UCSD-AML1 (cell line): ENCODE results near the gene BCL11A.

Experiments used
- DNase-seq: peaks from one replicate; lab custom pipeline; 2025; ENCODE audit not compliant: unreplicated experiment; lab: John Stamatoyannopoulos, UW

The BCL11A gene

DNA sequence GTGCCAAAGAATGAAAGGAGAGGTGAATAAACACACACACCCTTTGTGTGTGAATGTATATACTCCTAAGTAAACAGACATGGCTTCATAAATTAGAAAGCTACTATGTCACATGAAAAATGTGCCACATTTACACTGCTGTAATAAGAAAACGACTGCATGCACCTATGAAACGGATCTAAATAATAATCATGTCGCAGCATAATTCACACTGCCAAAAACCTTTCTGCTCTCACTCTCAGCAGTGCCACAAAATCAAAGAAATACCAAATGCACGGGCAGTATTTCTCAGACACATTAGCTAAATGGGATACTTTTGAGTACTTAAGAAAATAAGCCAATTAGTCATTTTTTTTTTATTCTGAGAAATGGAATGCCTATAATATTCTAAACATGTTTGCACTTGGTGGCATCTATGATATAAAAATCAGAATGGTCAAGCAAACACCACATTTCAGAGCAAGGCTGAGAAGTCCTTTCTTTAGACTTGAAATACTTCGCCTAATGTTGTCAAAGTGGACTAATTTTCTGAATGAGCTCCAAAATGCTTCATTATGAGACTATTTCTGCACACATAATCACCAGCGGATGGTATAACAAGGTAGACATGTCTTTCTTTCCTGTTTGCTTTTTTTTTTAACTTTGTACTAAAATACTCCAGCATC is 6.6 kb downstream of the BCL11A start:
- DNase-seq, result no peak

DNA sequence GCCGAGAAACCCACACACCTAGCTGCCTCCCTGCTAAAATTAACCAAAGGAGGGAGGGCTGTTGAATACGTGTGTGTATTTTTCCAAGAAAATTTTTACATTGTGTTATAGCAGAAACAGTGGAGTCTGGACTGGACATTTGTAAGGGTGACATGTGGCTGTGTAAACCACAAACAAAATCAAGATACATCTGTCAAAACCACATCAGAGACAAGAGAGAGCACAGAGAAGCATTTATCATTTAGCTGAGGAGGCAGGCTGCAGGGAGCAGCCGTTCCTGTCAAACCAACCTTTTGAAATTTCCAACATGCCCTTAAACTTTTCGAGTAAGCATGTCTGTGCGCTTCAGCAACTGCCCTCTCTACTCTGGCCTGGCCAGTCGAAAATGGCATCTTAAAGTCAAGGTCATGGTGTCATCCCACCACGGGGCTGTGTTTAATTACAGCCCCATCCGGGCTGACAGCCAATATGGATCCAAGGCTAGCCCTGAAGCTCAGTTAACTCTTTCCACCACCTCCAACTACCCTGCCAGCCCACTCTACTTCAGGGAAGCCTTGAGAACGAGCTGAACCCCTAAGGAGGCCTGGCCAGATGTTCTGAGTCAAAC is 8.4 kb downstream of the BCL11A start:
- DNase-seq, result no peak

DNA sequence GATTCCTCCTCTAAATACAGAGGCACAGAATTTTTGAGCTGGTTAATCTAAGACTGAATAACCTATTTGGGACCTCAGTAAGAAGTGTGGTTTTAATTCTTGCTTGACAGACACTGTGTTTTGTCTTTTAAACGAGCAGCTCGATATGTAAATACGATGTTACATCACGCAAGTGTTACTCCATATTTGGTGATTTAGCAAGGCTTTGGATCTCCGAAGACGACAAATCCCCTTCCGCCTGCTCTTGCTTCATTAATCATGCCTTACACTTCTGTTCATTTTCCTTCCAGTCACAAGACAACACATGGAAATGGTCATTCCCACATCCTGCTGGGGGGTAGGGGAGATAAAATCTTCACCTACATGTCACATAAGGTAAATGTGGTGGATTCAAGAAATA is 9.4 kb downstream of the BCL11A start:
- DNase-seq, result no peak

DNA sequence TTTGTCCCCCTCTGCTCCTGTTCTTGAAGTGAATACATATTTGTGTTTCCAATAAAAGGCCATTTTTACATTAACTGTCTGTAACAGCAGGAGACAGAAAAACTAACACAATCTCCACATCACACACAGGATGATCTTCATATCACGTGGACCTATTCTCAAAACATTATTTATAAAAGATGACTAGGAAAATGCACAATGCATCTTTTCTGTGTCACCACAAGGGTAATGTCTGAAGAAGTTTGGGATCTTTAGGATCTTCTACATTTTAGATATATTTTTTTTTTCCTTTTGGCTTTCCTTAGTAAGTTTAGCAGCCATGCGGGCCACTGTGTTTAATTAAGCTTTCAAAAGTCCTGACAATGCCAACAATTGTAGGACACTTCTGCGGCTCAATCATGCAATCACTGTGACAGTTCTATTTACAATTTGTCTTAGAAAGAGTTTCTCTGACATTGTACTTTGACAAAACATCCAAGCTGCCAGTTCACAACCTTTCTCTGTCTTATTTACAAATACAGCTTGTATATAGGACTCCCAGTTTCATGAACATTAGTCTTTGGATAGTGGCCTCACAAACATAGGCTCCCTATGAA is 12.3 kb downstream of the BCL11A start:
- DNase-seq, result no peak

DNA sequence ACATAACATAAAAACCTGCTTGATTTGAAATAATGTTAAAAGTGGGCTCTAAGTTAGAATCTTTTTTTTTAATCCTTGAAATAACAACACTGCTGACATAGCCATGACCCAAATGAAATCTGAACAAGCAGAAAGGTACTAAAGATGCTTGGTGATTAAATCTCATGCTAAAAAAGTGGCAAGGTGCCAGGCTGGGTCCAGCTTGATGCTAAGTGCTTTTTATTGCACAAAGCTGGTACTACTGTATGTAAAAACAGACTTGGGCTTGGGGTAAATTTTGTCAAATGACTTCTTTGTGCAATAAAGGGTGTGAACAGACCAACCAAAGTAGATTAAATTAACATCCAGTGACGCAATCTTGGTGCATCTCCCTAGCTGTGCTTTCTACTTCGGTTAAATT is 13.4 kb downstream of the BCL11A start:
- no peak for DNase-seq

DNA sequence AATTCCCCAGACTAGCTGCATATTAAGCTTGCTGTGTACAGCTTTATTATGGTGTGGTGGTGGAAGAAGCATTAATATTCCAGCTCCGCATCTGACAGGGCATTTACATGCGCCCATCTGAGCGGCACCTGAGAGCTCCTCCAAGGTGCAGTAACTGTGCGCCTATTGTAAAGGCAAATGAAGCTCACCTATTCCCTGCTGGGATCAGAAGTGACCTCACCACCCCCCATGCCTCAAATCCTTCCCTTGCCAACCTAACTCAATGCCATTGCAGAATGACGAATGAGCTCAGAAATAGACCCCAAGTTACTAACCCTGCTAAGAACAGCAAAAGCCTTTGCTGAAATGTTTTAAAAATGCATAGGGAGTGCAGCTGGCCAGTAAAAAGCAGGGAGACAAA is 14.3 kb downstream of the BCL11A start:
- DNase-seq, result no peak

DNA sequence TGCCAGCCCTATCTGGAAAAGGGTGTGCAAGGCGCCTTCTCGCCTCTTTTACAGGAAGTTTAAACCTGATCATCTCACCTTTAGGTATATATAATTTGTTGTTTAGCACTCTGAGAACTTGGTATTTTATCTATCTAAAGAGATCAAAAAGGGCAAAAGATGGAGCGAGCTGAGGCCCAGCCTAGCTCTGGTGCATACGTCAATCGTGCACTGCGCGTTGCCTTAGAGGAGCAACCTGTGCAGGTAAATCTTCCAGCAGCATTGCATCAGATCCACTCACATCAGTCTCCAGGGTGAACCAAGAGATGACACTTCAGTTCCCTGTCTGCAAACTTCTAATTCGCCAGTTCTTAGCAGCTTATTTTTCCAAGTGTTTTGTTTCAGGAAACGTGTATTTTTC is 15.4 kb downstream of the BCL11A start:
- no peak for DNase-seq

DNA sequence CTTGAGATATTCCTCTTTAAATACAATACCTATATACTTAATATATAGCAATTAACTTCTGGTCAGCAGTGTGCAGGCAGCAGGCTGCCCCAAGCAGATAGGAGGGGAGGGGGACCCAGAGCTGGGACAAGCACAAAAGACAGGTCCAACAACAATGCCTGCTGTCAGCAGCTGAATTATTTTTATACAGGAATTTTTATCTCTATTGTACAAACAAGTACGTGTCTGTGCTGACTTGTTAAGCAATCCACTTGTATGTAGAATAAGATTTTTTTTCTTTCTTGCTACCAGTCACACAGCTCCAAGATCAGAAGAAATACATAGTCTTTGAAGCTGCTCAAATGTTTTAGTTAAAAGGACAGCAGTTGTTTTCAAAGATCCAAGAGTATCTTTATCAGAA is 16.7 kb downstream of the BCL11A start:
- DNase-seq, result no peak

DNA sequence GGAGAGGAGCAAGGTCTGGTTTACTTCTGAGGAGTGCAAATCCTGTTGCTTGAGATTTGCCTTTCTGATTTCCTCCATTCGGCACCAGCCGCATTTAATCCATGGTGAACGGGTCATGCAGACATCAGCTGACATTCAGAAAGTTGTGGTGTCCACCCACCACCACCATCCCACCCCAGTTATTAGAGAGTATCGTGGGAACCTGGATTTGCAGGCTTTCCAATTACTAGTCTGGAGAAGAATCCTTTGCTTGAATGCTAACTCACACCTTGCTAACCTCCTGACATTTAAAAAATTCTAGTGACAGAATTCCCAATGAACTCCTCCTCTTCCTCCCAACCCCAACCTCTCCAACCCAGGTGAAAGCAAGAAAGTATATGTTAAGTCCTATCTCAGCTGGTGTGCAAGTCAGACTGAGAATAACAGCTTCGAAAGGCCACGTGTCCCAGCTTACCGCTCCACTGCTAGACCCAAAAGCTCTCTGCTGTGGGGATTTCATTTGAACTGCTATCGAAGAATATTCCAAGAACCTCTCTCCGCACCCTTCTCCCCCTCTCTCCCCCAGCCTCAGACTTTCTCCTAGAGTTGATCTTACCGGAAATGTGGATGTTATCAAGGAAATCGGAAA is 17.7 kb downstream of the BCL11A start:
- DNase-seq, result no peak

DNA sequence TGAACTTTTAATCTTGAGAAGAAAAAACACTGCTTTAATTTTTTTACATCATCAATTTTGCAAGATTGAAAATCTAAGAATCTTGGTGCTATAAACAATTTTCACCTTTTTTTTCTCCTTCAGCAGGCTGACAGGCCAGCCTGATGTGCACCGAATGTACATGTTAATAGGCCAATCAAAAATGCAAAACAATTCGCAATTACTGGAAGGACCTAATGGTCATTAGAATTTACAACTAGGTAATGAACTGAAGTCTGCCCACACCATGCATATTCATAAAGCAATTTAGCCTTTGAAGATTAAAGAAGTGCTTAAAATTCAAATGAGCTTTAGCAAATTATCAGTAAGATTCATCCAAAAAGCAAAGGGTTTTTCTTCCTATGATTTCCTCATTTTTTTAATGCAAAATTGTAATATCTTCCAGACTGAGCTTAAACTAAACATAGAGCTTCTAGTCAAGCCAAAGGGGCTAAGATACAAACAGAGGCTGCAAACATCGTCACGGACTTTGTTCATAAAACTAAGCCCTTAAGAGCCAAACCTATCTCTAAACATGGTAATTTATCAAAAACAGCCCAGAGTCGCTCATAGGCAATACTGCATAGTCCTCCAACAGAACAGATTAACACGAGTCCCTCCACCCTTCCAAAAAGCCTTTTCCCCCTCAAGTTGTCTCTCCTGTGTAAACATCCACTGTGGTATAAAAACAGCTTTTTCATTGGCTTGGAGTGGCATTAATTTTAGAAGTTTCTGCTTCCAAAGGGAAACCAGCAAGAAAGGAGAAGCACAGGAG is 18.4 kb downstream of the BCL11A start:
- no peak for DNase-seq

DNA sequence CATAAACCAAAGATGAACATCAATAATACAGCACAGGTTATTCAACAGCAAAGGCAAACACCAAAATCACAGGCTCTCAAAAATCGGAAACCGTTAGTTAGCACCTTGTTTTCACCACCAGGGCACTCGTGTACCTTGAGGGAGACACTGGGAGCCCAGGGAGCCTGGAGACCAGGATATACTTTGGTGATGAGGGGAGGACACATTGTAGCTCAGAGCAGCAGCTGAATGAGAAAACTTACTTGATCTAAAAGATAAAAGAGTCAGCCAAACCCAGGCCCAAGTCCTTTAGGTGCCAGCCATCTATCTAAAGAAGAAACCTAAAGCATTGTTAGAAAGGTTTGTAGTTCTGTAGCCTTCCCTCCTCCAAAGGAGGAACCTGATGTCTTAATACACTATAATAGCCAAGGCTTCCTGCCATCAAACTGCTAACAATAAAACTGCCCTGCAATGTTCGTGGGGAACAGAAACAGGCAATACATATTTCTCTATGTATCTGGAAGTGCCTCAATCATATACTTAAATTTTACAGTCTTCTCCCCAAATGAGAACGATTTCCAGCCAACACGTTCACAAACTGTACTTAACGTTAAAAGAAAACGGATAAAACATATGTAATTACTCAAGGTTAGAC is 19.3 kb downstream of the BCL11A start:
- DNase-seq, result no peak

DNA sequence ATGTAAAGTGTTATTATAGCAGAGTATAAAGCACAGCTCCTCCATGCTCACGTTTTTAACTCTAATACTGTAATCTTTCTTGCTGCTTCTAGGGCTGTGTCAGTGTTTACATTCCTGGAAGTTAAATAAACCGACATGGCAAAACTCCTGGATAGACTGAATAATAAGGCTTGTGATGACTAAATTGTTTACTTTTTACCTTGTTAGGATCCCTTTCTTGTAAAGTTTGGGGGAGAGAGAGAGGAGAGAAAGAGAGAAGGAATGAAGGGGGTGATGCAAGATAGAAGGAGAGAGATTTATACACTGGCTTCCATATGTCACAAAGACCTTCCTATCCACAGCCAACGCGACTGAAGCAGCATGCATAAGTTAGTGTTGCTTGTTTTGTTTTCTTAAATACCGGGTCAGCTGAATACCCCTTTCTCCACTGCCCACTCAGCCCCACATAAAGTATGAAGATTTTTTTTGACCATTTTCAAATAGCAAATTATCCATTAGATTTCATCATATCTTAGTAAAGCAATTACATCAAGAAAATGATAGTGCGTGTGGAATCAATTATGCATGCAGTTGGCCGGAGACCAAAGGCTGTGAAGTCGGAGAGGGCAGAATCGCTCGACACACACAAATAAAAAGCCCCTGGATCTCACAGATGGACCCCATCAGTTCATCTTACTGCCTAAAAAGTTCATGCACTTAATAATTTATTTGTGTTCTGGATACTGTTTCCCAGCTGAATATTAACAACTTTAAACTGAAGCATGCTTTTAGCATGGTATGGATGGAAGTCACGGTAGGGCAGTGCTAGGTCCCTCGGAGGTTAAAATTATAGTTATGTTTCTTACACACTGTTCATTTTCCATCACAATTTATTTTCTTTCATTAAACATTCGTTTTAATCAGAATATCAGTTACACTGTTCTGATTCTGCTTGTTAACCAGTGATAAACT is 20.1 kb downstream of the BCL11A start:
- DNase-seq, result no peak

DNA sequence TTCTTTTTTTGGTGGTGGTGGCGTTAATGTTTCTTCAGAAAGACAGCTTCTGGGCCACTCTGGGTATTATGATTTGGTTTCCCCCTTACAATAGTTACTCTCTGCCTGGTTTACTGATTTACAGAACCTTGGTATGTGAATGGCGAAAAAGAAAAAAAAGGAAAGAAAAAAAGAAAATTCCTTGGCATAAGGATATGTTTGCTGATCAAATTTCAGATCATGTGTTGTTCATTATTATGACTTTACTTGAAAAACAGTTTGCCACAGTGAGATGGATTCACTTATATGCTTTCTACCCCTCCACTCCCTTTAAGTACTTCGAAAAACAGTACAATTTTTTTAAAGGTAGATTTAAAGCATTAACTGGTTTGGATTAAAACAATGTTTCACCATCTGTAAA is 21.0 kb downstream of the BCL11A start:
- no peak for DNase-seq

DNA sequence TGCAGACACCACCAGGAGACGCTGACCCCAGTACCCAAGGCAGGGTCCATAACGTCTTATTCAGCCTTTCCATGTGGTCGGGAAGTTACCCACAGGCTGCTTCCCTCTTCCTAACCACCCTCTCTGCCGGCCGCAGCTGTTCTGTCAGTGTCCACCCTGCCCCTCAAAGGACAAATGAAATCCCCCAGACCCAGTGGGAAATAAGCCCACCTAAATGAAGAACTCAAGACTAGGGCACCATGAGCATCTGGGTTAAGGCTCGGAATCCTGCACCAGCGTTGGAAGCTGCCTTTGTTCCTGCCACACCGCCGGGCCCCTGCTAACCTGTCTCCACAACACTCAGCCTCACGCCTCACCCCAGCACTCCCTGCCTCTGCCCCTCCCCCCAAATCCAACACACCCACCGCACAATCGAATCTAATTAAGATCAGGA is 21.7 kb downstream of the BCL11A start:
- no peak for DNase-seq

DNA sequence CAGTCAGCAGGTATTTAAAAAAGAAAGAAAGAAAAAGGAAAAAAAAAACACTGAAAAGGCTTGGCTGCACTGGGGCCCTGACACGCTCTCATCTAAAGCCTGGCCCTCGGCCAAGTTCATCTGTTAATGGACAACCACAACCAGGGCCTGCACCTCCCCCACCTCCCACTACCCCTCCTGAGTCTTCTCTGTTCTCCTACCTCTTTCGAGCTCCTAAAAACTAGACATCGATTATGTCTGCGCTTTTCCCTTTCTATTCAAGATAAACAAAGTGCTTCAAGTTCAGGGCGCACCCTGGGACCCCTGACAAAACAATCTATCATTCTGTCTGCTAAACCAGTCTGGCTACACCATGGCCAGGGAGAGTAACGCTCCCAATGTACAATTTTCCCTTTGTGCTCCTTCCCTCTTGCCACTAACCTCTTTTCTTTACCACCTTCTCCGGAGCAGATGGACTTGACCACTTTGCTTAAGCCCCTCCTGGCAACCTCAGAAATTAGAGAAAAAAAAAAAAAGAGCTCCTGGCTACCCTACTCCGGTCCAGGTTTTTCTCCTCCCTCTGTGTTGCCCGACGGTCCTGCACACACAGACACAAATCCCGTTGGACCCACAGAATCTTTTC is 22.7 kb downstream of the BCL11A start:
- DNase-seq, result peak; percentile 22

DNA sequence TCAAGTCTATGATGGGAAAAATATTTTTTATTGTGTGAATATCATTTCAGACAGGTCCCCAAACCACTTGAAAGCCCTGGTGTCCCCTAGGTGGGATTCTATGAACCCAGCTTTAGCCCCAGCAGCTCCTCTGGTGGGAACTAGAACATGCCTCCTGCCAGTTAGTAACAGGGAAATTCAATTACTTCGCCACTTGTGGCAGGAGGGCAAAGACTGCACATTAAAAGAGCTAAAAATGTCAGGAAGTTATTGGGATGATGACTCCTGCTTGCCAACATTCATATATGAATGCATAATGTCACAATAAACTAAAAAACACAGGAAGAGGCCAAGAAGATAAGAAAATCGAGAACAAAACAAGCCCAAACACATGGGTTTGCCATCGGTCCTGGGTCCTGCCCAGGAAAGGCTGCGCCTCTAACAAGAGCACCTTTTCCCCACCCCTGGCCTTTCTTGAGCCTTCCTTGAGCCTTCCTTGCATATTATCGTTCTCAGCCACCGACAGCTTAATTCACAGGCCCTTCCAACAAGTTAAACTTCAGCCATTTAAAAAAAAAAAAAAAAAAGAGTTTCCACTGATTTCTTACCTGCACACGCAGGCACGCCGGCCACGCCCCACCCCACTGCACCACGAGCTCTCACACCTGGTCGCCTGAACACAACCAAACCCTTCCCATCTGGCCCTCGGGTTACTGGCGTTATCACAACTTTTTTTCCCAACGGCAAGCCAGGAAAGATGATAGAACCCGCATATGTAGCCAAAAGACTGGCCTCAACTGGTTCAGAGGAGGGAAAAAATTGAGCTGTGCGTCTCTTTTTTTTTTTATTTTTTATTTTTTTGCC is 23.4 kb downstream of the BCL11A start:
- DNase-seq, result no peak

DNA sequence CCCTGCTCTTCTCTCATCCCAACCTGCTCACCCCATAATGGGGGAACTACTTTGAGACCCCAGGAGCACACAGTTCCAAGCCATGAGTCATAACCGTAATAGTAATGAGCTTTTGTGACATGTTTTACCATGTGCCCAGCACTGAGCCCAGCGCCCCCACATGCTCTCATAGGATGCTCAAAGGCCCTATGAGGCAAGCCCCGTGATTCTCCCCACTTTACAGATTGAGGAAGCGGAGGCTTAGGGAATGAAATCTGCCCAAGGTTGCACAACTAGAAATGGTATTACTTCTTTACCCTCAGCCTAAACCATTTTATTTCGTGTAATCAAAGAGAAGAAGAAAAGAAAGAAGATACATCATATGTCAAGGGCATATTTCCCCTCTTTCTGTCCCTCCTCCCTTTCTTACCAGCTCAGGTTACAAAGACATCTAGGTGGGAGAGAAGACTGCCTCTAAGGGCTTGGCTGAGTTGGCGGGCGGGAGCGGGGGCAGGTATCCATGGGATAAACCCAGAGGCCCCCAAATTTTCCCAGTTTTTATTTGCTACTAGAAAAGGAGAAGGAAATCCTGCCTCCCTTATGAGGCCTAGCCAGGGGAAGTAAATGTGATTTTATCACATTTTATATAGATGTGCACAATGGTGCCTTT is 24.2 kb downstream of the BCL11A start:
- no peak for DNase-seq
